HG03439 (cell line): ENCODE measurements around the gene POLE3.
"Not testable (repeated sequence)": the region's sequence is repeated elsewhere in the genome, so short reads cannot be mapped to it uniquely, and the experiment has no call there.

Experiments
- ATAC-seq: cut with Tn5 transposase; IDR thresholded peaks from one replicate; pipeline ENCODE4 v1.9.1; 2021; ENCODE audit warnings: mild to moderate bottlenecking, moderate library complexity; ENCODE audit not compliant: unreplicated experiment

Gene POLE3, protein sequence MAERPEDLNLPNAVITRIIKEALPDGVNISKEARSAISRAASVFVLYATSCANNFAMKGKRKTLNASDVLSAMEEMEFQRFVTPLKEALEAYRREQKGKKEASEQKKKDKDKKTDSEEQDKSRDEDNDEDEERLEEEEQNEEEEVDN

DNA sequence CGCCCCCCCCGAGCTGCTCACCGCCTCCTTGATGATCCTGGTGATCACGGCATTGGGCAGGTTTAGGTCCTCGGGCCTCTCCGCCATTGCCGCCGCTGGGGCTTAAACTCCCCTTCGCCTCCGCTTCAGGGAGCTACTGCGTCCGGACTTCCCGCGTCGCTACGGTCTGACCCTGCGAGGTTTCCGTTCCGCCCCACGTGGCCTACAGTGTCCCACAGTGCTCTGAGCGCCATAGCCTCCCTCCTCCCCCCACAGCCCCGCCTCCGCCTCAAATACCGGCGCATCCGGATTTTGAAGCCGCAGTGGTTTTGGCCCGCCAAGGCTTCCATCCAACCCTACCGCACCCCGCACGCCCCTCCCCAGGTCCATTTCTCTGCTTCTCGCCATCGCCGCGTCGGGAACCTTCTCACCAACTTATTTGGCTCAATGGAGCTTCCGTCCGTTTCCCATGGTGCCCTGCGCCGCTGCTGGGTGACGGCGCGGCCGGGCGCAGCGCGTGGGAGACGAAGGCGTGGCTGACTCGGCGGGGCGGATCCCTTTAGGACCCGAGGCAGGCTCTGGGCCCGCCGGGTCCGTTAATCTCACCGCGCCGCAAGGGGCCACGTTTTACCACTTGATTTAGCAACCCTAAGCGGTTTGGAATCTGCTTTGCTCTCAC is at the start of gene POLE3, which contains the start of gene C9orf43:
Gene POLE3 (minus strand): TSS at position 469 of the 658 bp plus-strand sequence. CDS start 382 bp downstream, at position 87.
Gene C9orf43 (plus strand): TSS at position 541 of the 658 bp plus-strand sequence. CDS start 2,747 bp downstream, outside the sequence.
- peak; percentile 92 for ATAC-seq

DNA sequence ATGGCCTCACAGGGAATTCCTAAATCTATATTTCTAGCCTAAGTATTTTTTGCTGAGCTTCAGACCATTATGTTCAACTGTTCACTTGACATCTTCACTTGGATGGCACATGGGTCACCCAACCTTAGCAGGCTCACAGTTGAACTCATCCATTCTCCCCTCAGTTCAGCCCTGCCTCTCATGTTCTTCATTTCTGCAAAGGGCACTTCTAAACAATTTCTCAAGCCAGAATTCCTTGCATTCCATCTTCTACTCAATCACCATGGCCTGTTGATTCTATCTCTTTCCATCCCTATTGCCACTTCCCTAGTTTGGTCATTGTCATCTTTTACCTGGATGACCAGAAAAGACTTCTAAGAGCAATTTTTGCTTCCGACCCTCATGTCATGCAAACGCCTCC is 45.8 kb upstream of the POLE3 start:
- ATAC-seq: no peak

DNA sequence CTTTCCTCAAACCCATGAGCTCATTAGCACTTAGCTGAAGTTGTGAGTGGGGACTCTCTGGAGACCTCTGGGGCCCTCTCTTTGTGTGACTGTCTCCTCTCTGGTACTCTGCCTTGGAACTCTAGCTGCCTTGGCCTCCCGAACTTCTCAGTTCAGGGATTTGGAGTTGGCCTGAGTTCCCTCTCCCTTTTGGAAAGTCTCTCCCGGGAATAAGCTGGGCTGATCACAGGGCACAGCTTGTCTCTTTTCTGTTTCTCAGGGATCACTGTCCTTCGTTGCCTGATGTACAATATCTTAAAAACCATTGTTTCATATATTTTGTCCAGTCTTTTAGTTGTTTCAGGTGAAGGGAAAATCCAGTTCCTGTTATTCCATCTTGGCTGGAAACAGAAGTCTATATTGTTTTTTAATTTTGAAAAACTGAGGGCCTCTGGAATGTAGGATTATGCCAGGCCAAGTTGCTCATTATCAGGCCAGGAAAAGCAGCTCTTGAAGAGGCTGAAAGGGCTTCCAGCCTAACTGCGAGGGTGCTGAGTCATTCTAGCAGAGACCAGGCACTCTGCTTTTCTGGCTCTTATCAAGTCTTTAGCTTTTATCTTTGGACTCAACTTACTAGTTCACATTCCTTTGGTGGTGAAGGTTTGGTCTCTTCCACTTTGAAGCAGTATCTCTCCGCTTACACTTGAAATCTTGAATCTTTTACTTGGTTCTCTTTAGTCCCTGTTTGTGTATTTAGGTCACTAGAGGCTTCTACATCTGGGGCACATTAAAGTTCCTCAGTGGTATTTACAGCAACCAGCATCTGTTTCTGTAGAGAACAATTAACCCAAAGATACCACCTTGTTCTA is 44.7 kb upstream of the POLE3 start:
- no peak for ATAC-seq

DNA sequence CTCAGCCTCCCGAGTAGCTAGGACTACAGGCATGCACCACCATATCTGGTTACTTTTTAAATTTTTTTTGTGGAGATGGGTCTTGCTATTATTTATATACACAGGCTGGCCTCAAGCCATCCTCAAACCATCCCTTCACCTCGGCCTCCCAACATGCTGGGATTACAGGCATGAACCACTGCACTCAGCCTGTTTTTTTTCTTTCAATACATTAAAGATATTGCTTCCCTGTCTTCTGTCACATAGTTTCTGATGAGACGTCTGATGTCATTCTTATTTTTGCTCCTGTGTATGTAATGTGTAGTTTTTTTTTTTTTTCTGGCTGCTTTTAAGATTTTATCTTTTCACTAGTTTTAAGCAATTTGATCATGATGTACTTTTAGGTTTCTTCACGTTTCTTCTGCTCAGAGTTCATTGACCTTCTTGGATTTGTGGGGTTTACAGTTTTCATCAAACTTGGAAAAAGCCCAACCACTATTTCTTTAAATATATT is 41.7 kb upstream of the POLE3 start:
- no peak for ATAC-seq

DNA sequence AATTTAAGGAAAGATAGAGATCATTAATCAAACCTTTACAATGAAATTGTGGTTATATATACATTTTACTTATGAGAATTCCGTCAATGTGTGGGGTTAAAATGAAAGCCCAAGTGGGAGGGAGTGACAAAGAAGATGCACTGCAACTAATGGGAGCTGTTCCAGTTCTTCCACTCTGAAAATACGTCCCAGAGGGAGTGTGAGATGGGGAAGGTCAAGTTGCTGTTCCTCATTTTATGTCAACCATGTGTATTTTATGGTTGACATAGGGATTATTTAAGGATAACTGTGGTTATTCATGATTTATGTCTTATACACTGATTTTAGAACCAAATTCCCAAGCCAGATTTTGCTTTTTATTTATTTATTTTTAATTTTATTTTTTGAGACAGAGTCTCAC is 38.9 kb upstream of the POLE3 start:
- ATAC-seq: no peak

DNA sequence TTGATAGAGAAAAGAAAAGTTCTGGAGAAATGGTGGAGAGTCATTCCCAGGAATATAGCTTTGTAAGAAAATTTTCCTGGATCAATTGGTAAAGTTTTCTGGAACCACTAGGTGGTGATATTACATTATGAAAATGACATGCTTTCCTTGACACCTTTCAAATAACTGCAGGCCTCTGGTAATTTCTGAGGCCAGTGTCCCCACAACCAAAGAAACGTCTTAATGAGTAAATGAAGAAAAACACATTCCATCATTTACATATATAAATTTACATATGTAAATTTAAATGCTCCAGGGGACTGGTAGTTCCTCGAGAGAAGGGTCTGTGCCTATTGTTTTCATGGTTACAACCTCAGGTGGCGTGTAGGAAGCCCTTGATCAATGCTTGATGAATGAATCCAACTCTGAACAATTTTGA is 35.9 kb upstream of the POLE3 start:
- no peak for ATAC-seq

DNA sequence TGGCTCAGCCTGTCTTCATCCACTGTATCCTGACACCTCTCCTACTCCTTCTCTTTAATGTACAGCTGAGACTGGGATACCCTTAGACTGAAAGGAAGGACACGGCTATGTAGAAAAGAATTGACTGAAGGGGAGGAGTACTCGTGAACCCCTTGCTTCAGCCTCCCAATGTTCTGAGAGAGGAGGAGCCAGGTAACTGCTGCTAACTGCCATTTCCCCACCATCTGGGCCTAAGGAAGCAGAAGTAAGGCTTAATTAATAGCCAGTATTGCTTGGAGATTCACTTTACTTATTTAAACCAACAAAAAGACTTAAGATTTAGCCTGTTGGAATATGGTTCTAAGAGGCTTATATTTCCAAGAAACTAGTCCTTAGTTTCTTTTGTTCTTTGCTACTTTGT is 34.3 kb upstream of the POLE3 start:
- no peak for ATAC-seq

DNA sequence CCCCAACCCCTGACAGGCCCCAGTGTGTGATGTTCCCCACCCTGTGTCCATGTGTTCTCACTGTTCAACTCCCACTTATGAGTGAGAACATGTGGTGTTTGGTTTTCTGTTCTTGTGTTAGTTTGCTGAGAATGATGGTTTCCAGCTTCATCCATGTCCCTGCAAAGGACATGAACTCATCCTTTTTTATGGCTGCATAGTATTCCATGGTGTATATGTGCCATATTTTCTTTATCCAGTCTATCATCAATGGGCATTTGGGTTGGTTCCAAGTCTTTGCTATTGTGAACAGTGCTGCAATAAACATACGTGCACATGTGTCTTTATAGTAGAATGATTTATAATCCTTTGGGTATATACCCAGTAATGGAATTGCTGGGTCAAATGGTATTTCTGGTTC is 27.2 kb upstream of the POLE3 start:
- ATAC-seq: not testable (repeated sequence)

DNA sequence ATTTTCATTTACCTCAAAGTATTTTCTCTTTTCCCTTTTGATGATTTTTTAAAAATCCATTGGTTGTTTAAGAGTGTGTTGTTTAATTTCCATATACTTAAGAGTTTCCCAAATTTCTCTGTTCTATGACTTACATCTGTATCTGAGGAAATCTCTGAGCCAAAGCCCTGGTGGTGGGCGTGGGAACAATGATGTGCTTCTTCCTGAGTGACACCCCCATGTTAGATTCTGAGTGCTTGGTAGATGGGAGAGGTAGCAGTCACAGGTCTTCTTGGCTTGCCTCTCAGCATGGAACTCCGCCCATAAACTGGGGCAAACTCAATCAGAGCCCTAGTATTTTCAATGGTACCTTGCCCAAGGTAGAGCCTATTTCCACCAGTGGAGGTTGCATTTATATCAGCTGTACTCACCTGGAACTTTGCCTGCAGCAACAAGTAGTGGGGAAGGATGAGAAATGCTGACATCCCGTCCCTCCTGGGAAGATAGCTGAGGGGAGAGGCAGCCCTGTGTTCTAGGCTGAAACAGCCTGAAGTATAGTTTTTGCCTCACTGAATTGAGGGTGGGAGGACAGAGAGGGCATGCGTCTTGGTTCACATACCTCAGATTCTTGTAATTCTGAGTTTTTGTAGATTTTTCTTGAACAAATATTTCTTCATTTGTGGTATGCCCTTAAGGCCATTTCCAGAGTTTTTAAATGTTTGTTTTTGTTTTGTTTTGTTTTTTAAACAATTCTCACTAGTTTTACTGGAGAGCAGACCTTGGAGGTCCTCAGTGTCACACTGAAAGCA is 26.4 kb upstream of the POLE3 start:
- no peak for ATAC-seq

DNA sequence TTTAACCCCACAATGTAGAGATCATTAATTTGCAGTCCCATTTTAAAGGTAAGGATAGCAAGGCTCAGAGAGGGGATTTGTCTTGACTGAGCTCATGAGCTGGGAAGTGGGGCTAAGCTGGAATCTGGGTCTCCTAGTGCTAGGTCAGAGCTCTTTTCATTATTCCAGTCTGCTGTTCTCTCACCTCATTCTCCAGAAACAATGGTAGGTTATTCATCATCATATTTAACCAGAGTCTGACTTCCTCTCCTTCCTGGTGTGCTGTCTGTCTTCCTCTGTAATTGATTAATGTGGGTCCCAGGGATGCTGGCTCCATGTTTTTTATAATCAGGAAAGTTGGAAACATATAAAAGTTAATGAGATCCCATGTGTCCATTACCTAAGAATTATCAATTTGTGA is 20.7 kb upstream of the POLE3 start:
- no peak for ATAC-seq

DNA sequence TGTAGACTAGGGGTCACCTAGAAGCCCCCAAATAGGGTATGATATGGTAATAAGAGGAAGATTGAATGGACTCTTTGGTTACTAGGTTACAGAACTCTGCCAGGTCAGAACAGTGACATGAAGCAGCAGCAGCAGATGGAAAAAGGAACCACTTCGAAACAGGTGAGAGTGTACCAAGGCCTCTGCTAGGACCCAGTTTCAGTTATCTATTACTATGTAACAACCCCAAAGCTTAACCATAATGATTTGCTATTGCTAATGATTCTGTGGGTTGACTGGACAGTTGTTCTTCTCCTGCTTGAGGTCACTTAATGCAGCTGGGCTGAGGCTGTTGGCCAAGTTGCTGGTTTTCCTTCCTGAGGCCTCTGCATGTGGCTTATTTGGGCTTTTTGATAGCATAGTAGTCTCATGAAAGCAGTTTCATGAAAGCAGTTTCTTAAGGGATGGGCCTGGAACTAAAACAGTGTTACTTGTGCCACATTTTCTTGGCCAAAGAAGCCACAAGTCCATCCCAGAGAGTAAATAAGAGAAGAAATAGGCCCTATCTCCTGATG is 17.7 kb upstream of the POLE3 start:
- ATAC-seq: no peak

DNA sequence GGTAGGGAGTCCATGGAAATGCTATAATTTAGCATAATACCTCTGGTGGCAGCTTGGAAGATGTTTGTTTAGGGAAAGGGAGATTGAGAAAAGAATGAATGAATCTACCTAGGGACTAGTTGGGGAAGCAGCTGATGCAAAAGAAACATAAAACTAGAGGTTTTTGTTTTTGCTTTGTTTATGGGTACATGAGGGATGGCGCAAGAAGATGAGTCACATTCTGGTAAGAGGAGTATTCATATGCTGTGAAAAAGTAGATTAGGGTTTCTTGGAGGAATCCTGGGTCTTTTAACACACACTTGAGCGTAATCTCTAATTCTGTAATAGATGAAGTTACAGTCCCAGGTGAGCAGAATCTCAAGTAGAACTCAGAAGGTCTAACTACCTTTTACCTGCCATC is 17.2 kb upstream of the POLE3 start:
- ATAC-seq: no peak

DNA sequence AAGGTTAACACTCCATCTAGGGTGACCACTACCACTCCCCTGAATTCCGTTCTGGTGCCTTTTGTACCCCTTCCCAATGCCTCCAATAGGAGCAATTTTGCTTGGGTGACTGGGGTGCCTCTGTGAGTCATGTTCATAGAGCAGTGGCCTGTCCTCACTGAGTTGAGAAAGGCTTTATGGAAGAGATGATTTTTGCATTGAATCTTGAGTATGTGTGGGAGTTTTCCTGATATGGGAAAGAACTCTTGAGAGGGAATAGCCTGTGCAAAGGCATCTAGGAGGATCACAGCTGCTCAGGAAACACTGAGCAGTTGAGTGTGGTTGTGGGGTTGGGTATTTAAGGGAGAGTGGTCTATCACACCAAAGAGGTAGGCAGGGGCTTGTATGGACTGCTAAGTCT is 16.2 kb upstream of the POLE3 start:
- no peak for ATAC-seq

DNA sequence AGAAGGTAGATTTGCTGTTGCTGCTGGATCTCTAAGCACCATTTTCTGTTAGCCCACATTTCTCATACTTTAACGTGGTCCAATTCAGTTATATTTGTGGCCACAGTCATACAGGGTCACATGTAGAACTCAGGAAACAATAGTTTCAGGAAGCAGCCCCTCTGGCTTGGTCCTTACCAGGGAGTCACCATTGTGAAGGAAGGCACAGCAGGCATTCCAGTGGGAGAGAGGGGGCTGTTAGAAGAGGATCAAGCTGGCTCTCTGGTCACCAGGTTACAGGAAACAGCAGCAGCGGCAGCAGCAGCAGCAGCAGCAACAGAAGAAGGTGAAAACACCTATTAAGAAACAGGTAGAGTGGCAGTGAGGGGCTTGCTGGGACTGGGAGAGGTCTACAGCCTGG is 14.6 kb upstream of the POLE3 start:
- ATAC-seq: no peak

DNA sequence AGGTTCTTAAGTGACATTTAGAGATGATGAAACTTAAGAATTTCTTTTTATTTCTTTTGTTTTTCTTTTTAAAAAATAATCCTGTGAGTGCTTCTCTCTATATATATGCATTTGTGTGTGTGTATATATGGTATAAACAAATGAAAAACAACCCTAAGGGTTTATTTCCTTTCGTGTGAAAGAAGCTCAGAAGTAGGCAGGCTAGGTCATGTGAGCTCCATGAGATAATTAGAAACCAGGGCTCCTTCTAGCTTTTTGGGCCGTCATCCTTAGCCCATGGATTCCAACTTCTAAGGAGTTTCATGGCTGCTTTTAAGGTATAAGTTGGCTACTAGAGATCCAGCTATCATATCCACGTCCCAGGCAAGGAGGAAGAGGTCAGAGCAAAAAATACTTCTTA is 11.3 kb upstream of the POLE3 start:
- ATAC-seq: no peak

DNA sequence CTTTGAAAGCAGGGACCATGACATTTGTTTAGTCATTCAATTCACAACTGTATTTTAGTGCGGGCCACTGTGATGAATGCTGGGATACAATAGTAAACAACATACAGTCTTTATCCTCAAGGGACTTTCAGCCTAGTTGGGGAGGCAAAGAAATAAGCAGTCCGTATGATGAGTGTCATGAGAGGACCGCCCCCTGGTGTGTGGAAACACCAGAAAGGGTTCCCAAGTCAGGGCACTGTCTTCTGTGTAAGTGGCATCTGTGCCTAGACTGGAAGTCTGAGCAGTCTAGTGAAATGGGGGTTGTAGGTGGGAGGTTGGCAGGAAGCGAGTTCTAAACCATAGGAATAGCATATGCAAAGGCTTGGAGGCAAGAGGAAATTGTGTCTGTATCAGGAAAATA is 6.9 kb upstream of the POLE3 start:
- no peak for ATAC-seq

DNA sequence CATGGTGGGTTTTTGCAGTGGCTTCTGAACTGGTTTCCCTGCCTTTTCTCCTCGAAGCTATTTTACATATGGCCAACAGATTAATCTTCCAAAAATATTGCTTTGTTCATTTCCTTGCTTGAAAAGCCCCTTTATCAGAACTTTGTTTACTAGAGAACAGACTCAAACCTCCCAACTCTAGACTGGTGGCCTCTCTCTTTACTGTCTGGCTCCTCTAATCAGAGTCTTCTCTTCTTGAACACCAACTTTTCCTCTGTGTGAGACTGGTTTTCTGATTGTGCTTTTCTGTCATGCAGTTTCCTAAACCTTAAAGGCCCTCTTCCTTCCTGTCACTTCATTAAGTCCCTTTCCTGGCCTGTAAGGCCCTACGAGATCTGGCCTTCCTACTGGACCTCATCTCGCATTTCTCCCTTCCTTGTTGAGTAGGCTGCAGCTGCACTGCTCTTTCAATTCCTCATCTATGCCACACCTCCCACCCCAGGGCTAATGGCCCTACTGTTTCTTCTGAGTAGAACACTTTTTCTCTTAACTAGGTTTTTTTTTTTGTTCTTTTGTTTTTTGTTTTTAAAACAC is 5.8 kb upstream of the POLE3 start:
- peak; percentile 78 for ATAC-seq

DNA sequence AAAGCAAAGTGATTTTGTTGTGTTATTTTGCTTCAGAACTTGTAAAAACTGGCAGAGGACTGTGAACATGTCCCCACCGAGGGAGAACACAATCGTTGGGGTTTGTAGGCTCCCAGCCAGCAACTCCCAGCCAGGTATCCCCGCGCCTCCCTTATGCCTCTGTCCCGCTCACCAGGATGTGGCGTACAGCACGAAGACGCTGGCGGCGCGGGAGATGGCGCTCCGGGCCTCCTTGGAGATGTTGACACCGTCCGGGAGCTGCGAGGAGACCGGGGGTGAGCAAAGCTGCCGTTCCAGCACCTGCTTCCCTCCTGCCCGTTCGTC is 630 bp downstream of the POLE3 start:
- peak; percentile 6 for ATAC-seq

DNA sequence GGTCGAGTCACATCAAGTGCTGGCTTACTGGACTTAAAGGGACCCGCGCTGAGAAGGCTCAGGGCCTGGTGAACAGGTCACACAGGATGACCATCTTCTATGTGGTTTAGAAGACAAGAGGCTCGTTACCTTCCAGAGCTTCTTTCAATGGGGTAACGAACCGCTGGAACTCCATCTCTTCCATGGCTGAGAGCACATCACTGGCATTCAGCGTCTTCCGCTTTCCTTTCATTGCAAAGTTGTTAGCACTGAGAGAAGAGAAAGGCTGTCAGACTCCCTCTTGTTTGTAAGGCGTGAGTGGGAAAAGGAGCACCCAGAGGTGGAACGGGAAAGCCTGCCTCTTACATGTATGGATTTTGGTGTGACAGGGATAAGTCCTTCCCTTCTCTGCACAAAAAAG is 994 bp downstream of the POLE3 start:
- no peak for ATAC-seq

DNA sequence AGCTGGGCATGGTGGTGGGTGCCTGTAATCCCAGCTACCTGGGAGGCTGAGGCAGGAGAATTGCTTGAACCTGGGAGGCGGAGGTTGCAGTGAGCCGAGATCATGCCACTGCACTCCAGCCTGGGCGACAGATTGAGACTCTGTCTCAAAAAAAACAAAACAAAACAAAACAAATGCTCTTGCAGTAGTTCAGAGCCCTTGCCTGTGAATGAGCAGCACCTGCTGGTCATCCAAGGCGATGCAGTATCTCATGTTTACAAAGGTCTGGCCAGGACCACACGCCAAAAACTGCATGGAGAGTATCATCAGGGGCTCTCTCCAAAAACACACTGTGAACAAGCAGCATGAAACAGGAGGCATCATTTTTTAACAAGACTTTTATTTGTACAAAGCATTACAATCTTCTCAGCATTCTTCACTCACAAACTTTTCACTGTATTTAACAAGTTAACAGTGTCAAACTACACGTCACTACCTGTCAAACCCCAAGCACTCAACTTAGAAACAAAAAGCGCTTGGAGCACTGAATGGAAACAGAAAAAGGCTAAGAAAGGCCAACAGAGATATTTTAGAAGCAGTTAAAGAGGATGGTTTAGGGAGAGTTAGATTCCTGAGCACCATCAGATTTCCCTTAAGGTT is 3.5 kb downstream of the POLE3 start:
- ATAC-seq: peak; percentile 25
